Epithelial cell of proximal tubule (primary cell): ENCODE data around the gene AADAT. TPM values are rescaled to one million over a fixed set of nuclear protein-coding genes. Genes with fewer than 3 reads are reported as not detected.

ENCODE experiments used
- DNase-seq: peaks from one replicate; pipeline ENCODE4 v3.0.0-alpha.2; 2011; ENCODE audit warnings: low read depth
- H3K4me3 ChIP-seq: 2 replicates; pipeline ENCODE4 v1.5.1; 2011; ENCODE audit warnings: low read depth, mild to moderate bottlenecking, low read length
- total RNA-seq: library from RNA; depleted of rRNA; stranded (reverse); fragments of >200 nt; gene quantifications from 2 replicates; pipeline ENCODE4 v1.2.3, GENCODE V29; 2015
- TF ChIP-seq, protein P1 (sequence below): conservative IDR thresholded peaks from 2 replicates; pipeline ENCODE4 v1.5.1; 2012; ENCODE audit warnings: low read depth, mild to moderate bottlenecking, low read length

The AADAT gene
- total RNA-seq, 1 donor from 2014 or later, result 17.4 TPM

DNA sequence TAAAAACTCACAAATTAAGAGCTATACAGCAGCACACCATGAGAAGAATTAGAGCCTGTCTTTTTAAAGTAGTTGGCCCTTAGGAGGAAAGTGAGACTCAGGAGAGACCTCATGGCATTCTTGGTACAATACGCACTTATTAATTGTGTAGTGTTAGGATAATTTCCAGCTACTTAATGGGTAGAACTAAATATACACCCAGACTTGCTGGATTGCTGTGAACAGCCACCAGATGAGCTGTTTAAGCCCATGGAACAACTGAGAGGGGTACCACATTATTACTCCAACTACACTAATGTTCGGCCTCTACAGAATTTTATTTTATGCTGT, 77.2 kb downstream of the AADAT start:
- TF ChIP-seq, protein P1, sequence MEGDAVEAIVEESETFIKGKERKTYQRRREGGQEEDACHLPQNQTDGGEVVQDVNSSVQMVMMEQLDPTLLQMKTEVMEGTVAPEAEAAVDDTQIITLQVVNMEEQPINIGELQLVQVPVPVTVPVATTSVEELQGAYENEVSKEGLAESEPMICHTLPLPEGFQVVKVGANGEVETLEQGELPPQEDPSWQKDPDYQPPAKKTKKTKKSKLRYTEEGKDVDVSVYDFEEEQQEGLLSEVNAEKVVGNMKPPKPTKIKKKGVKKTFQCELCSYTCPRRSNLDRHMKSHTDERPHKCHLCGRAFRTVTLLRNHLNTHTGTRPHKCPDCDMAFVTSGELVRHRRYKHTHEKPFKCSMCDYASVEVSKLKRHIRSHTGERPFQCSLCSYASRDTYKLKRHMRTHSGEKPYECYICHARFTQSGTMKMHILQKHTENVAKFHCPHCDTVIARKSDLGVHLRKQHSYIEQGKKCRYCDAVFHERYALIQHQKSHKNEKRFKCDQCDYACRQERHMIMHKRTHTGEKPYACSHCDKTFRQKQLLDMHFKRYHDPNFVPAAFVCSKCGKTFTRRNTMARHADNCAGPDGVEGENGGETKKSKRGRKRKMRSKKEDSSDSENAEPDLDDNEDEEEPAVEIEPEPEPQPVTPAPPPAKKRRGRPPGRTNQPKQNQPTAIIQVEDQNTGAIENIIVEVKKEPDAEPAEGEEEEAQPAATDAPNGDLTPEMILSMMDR, result no peak
- no peak for DNase-seq
- no peak overlapping the region for H3K4me3 ChIP-seq

DNA sequence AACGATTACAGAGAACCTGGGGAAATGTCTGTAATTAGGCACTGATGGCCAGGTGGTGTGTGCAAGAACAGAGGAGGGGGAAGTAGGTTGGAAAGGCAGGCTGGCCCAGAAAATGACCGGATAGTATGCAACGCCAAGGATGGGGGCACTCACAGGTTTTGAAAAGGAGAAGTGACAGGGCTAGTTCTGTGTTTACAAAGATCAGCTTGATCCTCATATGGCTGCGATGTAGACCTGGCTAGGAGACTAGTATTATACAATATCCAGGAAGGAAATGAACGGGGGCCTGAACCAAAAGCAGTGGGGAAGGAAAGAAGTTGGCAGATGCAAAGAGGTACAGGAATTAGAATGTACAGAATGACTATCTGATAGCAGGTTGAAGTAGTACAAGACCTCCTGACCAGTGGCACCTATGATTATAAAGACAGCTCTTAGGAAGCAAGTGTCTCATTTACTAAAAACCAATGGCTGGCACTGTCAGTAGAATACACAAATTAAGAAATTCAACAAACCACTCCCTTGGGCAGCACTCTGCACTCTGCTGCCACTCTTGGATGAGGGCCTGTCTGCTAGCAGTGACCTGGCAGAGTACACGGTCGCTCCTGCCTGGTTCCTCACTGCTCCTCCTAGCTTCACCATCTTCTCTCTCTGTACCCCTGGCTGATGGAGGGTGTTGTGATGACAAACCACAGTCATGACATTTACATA, 77.7 kb downstream of the AADAT start:
- DNase-seq, result no peak
- TF ChIP-seq, protein P1, result no peak
- H3K4me3 ChIP-seq, result no peak overlapping the region

Other genes starting within 250 kb of the AADAT start
- 8.7 and 10.2 TPM in 2 replicates for gene MFAP3L, start 63.6 kb downstream of the AADAT start, total RNA-seq